A549 (cell line): ENCODE results near the gene PKD2. TPM values are rescaled to one million over a fixed set of nuclear protein-coding genes. Genes with fewer than 3 reads are reported as not detected.

ENCODE experiments used
- ATAC-seq, 2 experiments: fragments of 200-7000 bp in 1 of 2; fragments of >200 bp in 1 of 2; cut with Nextera tagmentation in 1 of 2; cut with Tn5 transposase in 1 of 2; 3 replicates each; pipeline versions ENCODE4 v1.8.0 to v1.9.1; 2018 to 2020; ENCODE audit warnings: mild to moderate bottlenecking in 1 of 2, moderate library complexity in 1 of 2
- CTCF ChIA-PET: fragments of 300-600 bp; sonication (Branson Sonifier 250); formaldehyde crosslinking; extraction: SDS; loops from one replicate; lab custom pipeline; 2021; ENCODE audit warnings: antibody characterized with exemption, inconsistent platforms; lab: Yijun Ruan, JAX
- POLR2A ChIA-PET: fragments of 350-600 bp; formaldehyde crosslinking; extraction: SDS; loops from one replicate; lab custom pipeline; 2021; ENCODE audit warnings: antibody characterized with exemption, inconsistent platforms; lab: Yijun Ruan, JAX
- DNase-seq, 2 experiments: peaks; one replicate each; pipeline versions ENCODE4 v3.0.0 to v3.0.0-alpha.2; 2011 to 2016; ENCODE audit warnings: low read depth in 1 of 2, low spot score in 1 of 2
- FAIRE-seq: peaks from 2 replicates; lab custom pipeline; 2011; peaks lifted over from hg19 to GRCh38; lab: Jason Lieb, UNC
- H3K27ac ChIP-seq, 2 experiments: fragments of >200 bp; sonication (Bioruptor Twin); formaldehyde crosslinking; 3 replicates each; pipeline ENCODE4 v1.5.1; 2016 to 2017
- H3K4me1 ChIP-seq: fragments of >200 bp; sonication (Bioruptor Twin); formaldehyde crosslinking; 3 replicates; pipeline ENCODE4 v1.6.1; 2016
- H3K4me2 ChIP-seq: fragments of >200 bp; sonication (Bioruptor Twin); formaldehyde crosslinking; 3 replicates; pipeline ENCODE4 v1.6.1; 2016
- H3K4me3 ChIP-seq: fragments of >200 bp; sonication (Bioruptor Twin); formaldehyde crosslinking; 3 replicates; pipeline ENCODE4 v1.5.1; 2016
- H3K9me3 ChIP-seq: fragments of >200 bp; sonication (Bioruptor Twin); formaldehyde crosslinking; 3 replicates; pipeline ENCODE4 v1.6.1; 2016
- CBX2 ChIP-seq: fragments of 200-600 bp; sonication (generic); IDR thresholded peaks from 2 replicates; pipeline ENCODE4 v1.6.1; 2016; ENCODE audit warnings: low read depth, mild to moderate bottlenecking, borderline replicate concordance
- CBX8 ChIP-seq: fragments of 200-600 bp; sonication (generic); IDR thresholded peaks from 2 replicates; pipeline ENCODE4 v1.6.1; 2016
- CEBPB ChIP-seq, 2 experiments: fragments of >200 bp in 1 of 2; sonication (Bioruptor Twin) in 1 of 2; formaldehyde crosslinking in 1 of 2; IDR thresholded peaks; 2 replicates each; pipeline ENCODE4 v1.6.1; 2012 to 2016
- CHD2 ChIP-seq: fragments of 150-350 bp; IDR thresholded peaks from 2 replicates; pipeline ENCODE4 v1.6.1; 2014; ENCODE audit warnings: low read length; ENCODE audit not compliant: partially characterized antibody
- CHD4 ChIP-seq: fragments of 200-600 bp; sonication (generic); IDR thresholded peaks from 2 replicates; pipeline ENCODE4 v1.6.1; 2016; ENCODE audit warnings: antibody characterized with exemption, mild to moderate bottlenecking, borderline replicate concordance
- FOSL2 ChIP-seq, 2 experiments: fragments of 450-650 bp in 1 of 2; fragments of >200 bp in 1 of 2; sonication (Bioruptor Twin) in 1 of 2; formaldehyde crosslinking; IDR thresholded peaks; 2 replicates each; pipeline versions ENCODE4 v1.5.0 to v1.6.1; 2016 to 2020; ENCODE audit warnings: mild to moderate bottlenecking in 1 of 2, moderate library complexity in 1 of 2
- MAFK ChIP-seq: fragments of 450-650 bp; IDR thresholded peaks from 2 replicates; pipeline ENCODE4 v1.6.1; 2014; ENCODE audit not compliant: partially characterized antibody
- MAZ ChIP-seq: fragments of 150-350 bp; IDR thresholded peaks from 2 replicates; pipeline ENCODE4 v1.6.1; 2014; ENCODE audit warnings: antibody characterized with exemption, low read depth, low read length, borderline replicate concordance
- MYC ChIP-seq: IDR thresholded peaks from 2 replicates; pipeline ENCODE4 v1.6.1; 2012; ENCODE audit warnings: mild to moderate bottlenecking, inconsistent platforms, low read length, improper control_type of control experiment, borderline replicate concordance
- NFE2L2 ChIP-seq: fragments of 150-350 bp; conservative IDR thresholded peaks from 2 replicates; pipeline ENCODE4 v1.6.1; 2014; ENCODE audit warnings: low read length
- POLR2A ChIP-seq: IDR thresholded peaks from 2 replicates; pipeline ENCODE4 v1.6.1; 2012; ENCODE audit warnings: mild to moderate bottlenecking, low read length
- RAD21 ChIP-seq, 2 experiments: fragments of >200 bp in 1 of 2; sonication (Bioruptor Twin) in 1 of 2; formaldehyde crosslinking in 1 of 2; IDR thresholded peaks in 1 of 2; conservative IDR thresholded peaks in 1 of 2; 2 replicates in 1 of 2; 3 replicates in 1 of 2; pipeline ENCODE4 v1.6.1; 2012 to 2018; ENCODE audit warnings: inconsistent platforms in 1 of 2
- RARB ChIP-seq: fragments of 250-450 bp; sonication (Bioruptor Pico); IDR thresholded peaks from 2 replicates; pipeline ENCODE4 v1.8.0; 2021; ENCODE audit warnings: mild to moderate bottlenecking, moderate library complexity
- RFX5 ChIP-seq: fragments of 450-650 bp; IDR thresholded peaks from 2 replicates; pipeline ENCODE4 v1.7.1; 2014; ENCODE audit warnings: antibody characterized with exemption, mild to moderate bottlenecking, moderate library complexity
- SMC3 ChIP-seq: fragments of >200 bp; sonication (Bioruptor Twin); formaldehyde crosslinking; IDR thresholded peaks from 3 replicates; pipeline ENCODE4 v1.6.1; 2018; ENCODE audit warnings: inconsistent platforms
- TFCP2L1 ChIP-seq: fragments of 250-450 bp; sonication (Bioruptor Pico); IDR thresholded peaks from 2 replicates; pipeline ENCODE4 v1.5.0; 2021; ENCODE audit warnings: mild to moderate bottlenecking
- TP53 ChIP-seq: fragments of 250-450 bp; sonication (Bioruptor Pico); IDR thresholded peaks from 2 replicates; pipeline ENCODE4 v1.5.0; 2021; ENCODE audit warnings: mild to moderate bottlenecking, moderate library complexity
- ZC3H11A ChIP-seq: fragments of 450-650 bp; IDR thresholded peaks from 2 replicates; pipeline ENCODE4 v1.6.1; 2014; ENCODE audit warnings: antibody characterized with exemption, mild to moderate bottlenecking
- WGBS: methylation state at CpG from one replicate; pipeline ENCODE4 v1.1.6; 2017; ENCODE audit errors: missing lambda C conversion rate; 5-methylcytosine and 5-hydroxymethylcytosine counted together
- polyA plus RNA-seq, 4 experiments: library from polyadenylated mRNA; depleted of rRNA in 3 of 4; stranded (reverse); fragments of >200 nt; fragmentation: RNase III in 1 of 4; extraction: RNeasy Plus Mini Kit Qiagen cat#74134 plus additional on column Dnase treatment in 1 of 4; gene quantifications; 2 replicates in 3 of 4; 3 replicates in 1 of 4; pipeline ENCODE4 v1.2.3, GENCODE V29; 2011 to 2017
- TF ChIP-seq, protein P1 (sequence below): fragments of 200-600 bp; sonication (generic); IDR thresholded peaks from 2 replicates; pipeline ENCODE4 v1.6.1; 2016; ENCODE audit warnings: antibody characterized with exemption, mild to moderate bottlenecking, moderate library complexity
- TF ChIP-seq, protein P2 (sequence below): IDR thresholded peaks from 2 replicates; pipeline ENCODE4 v1.6.1; 2012; ENCODE audit warnings: low read depth, borderline replicate concordance

The PKD2 gene
- polyA plus RNA-seq, 2 of the 4 experiments (the other 2 are of a cell fraction): 39.4 to 57.6 TPM

GRCh38 chr4:88015659-88016295, 8.3 kb downstream of the PKD2 start:
- ChIA-PET CTCF (interaction anchor here (1.6 kb wide), 1 partner anchor 11 kb away, joined by 3 read pairs; no protein-coding TSS in a partner anchor), POLR2A (no interaction called here)
- Histone ChIP-seq H3K4me2 (peak overlapping the region; percentile 30; the same call in 2 of the 3 replicates), H3K27ac (peak overlapping the region in 1 of 2 experiments; percentile 79; a peak in 1 of 6 replicates), H3K4me1 (peaks cover 69% of the 10 kb centered on the region), H3K4me3 (no peak overlapping the region), H3K9me3 (no peaks in the 10 kb centered on the region)
- FAIRE-seq (no peak), DNase-seq (no peak), ATAC-seq (no peak)
- 91% methylated on average over 9 of the region's 10 CpGs for WGBS
- TF ChIP-seq TP53 (CRISPR knock-in tag) (no peak), POLR2A (no peak), SMC3 (no peak), MYC (no peak)

GRCh38 chr4:88017516-88018297, 10.3 kb downstream of the PKD2 start:
- no peaks in the 10 kb centered on the region for H3K9me3 ChIP-seq
- FAIRE-seq: no peak
- H3K4me2 ChIP-seq: peak overlapping the region; percentile 58
- ChIA-PET CTCF (no interaction called here), POLR2A (no interaction called here)
- peak overlapping the region; percentile 55 to 79; a peak in 5 of 6 replicates for H3K27ac ChIP-seq
- no peak for TF ChIP-seq FOSL2 (IDR thresholded peaks at IDR 0.05)
- peak; percentile 45; the same call in 1 of the 2 replicates for TF ChIP-seq FOSL2 (CRISPR knock-in tag; IDR thresholded peaks at IDR 0.05)
- no peak for TF ChIP-seq TP53 (CRISPR knock-in tag)
- no peak for TF ChIP-seq RFX5
- peak; percentile 26 to 58 for DNase-seq
- peaks cover 53% of the 10 kb centered on the region for H3K4me1 ChIP-seq
- WGBS: 46% methylated on average over 7 of the region's 7 CpGs
- H3K4me3 ChIP-seq: no peak overlapping the region
- ATAC-seq: peak; percentile 93 to 96

- WGBS: 88% methylated on average over 5 of the region's 5 CpGs
- Histone ChIP-seq H3K4me1 (peaks cover 49% of the 10 kb centered on the region), H3K4me2 (peak overlapping the region; percentile 58)
- POLR2A ChIA-PET: no interaction called here
- TF ChIP-seq CBX8 (no peak), MAFK (no peak)
- TF ChIP-seq, all 56 proteins: peak for 0
- Histone ChIP-seq H3K4me3 (no peak overlapping the region), H3K27ac (peak overlapping the region; percentile 37 to 76; a peak in 4 of 6 replicates), H3K9me3 (no peaks in the 10 kb centered on the region)
- no peak; a peak in 1 of 6 replicates for ATAC-seq
- DNase-seq: no peak
- no peak for FAIRE-seq
- CTCF ChIA-PET: no interaction called here
Measured at GRCh38 chr4:88018466-88018865, 11.0 kb downstream of the PKD2 start.

GRCh38 chr4:88021824-88022223, 14.4 kb downstream of the PKD2 start:
- Histone ChIP-seq H3K9me3 (peaks cover 16% of the 10 kb centered on the region), H3K4me2 (no peak overlapping the region), H3K27ac (no peak overlapping the region)
- FAIRE-seq: no peak
- ATAC-seq: no peak
- no peak for TF ChIP-seq NFE2L2
- no peak for TF ChIP-seq MAZ
- TF ChIP-seq, protein P1, sequence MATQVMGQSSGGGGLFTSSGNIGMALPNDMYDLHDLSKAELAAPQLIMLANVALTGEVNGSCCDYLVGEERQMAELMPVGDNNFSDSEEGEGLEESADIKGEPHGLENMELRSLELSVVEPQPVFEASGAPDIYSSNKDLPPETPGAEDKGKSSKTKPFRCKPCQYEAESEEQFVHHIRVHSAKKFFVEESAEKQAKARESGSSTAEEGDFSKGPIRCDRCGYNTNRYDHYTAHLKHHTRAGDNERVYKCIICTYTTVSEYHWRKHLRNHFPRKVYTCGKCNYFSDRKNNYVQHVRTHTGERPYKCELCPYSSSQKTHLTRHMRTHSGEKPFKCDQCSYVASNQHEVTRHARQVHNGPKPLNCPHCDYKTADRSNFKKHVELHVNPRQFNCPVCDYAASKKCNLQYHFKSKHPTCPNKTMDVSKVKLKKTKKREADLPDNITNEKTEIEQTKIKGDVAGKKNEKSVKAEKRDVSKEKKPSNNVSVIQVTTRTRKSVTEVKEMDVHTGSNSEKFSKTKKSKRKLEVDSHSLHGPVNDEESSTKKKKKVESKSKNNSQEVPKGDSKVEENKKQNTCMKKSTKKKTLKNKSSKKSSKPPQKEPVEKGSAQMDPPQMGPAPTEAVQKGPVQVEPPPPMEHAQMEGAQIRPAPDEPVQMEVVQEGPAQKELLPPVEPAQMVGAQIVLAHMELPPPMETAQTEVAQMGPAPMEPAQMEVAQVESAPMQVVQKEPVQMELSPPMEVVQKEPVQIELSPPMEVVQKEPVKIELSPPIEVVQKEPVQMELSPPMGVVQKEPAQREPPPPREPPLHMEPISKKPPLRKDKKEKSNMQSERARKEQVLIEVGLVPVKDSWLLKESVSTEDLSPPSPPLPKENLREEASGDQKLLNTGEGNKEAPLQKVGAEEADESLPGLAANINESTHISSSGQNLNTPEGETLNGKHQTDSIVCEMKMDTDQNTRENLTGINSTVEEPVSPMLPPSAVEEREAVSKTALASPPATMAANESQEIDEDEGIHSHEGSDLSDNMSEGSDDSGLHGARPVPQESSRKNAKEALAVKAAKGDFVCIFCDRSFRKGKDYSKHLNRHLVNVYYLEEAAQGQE: no peak
- TF ChIP-seq RARB (CRISPR knock-in tag): no peak
- no peak for TF ChIP-seq MAFK
- TF ChIP-seq RAD21 (conservative IDR thresholded peaks at IDR 0.05 in 1 of 2, IDR thresholded peaks at IDR 0.05 in 1 of 2): no peak
- no peak for TF ChIP-seq TFCP2L1
- TF ChIP-seq, protein P2, sequence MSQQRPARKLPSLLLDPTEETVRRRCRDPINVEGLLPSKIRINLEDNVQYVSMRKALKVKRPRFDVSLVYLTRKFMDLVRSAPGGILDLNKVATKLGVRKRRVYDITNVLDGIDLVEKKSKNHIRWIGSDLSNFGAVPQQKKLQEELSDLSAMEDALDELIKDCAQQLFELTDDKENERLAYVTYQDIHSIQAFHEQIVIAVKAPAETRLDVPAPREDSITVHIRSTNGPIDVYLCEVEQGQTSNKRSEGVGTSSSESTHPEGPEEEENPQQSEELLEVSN: no peak
- no peak for TF ChIP-seq POLR2A
- no peak for TF ChIP-seq CHD4
- TF ChIP-seq CHD2: no peak
- TF ChIP-seq SMC3: no peak
- TF ChIP-seq CEBPB (IDR thresholded peaks at IDR 0.05): no peak
- no peak for TF ChIP-seq ZC3H11A
- no peak for TF ChIP-seq CBX2
- TF ChIP-seq, all 56 proteins: peak for 0
- POLR2A ChIA-PET: no interaction called here
- Histone ChIP-seq H3K4me3 (no peak overlapping the region), H3K4me1 (peaks cover 33% of the 10 kb centered on the region)
- no peak for DNase-seq
- CTCF ChIA-PET: interaction anchor here (0.7 to 1.5 kb wide), 5 partner anchors 11 to 243 kb away, joined by 3 to 7 read pairs (median 4); no protein-coding TSS in a partner anchor
